Natural killer cell (primary cell): ENCODE data around the gene KCTD19. TPM values are rescaled to one million over a fixed set of nuclear protein-coding genes. Genes with fewer than 3 reads are reported as not detected.
"Not testable (repeated sequence)": the region's sequence is repeated elsewhere in the genome, so short reads cannot be mapped to it uniquely, and the experiment has no call there.

ENCODE experiments used
- ATAC-seq, 3 donors: fragments of 150-1000 bp in 2 of 3; fragments of 200-7000 bp in 1 of 3; cut with Tn5 transposase; 1 replicate in 1 of 3; 2 replicates in 2 of 3; pipeline ENCODE4 v1.10.0; 2021; ENCODE audit warnings: mild to moderate bottlenecking in 2 of 3, moderate library complexity in 2 of 3
- DNase-seq, 2 donors: peaks; one replicate each; pipeline versions ENCODE4 v3.0.0 to v3.0.0-alpha.2; 2013 to 2021; ENCODE audit warnings: mixed read lengths in 1 of 2
- H3K27ac ChIP-seq: one replicate; pipeline ENCODE4 v1.5.1; 2013; ENCODE audit warnings: mild to moderate bottlenecking, low read length
- H3K27me3 ChIP-seq: one replicate; pipeline ENCODE4 v1.6.1; 2013; ENCODE audit warnings: low read length; ENCODE audit not compliant: control insufficient read depth, insufficient read depth
- H3K36me3 ChIP-seq: one replicate; pipeline ENCODE4 v1.6.1; 2013; ENCODE audit warnings: low read length; ENCODE audit not compliant: control insufficient read depth, insufficient read depth
- H3K4me1 ChIP-seq: one replicate; pipeline ENCODE4 v1.6.1; 2013; ENCODE audit warnings: low read length; ENCODE audit not compliant: control insufficient read depth, insufficient read depth
- H3K4me3 ChIP-seq: one replicate; pipeline ENCODE4 v1.5.1; 2013; ENCODE audit warnings: low read length
- H3K9me3 ChIP-seq: one replicate; pipeline ENCODE4 v1.6.1; 2013; ENCODE audit warnings: low read length; ENCODE audit not compliant: control insufficient read depth, insufficient read depth
- H3K27ac Mint-ChIP-seq, 2 donors: one replicate each; pipeline ENCODE4 v1.8.0; 2022; ENCODE audit warnings: mild to moderate bottlenecking in 2 of 2, mixed read lengths in 2 of 2, moderate library complexity in 1 of 2
- H3K27me3 Mint-ChIP-seq, 2 donors: one replicate each; pipeline ENCODE4 v1.8.0; 2022; ENCODE audit warnings: low read depth in 2 of 2, mixed read lengths in 2 of 2
- H3K36me3 Mint-ChIP-seq: one replicate; pipeline ENCODE4 v1.8.0; 2022; ENCODE audit warnings: mixed read lengths
- H3K4me1 Mint-ChIP-seq, 2 donors: one replicate each; pipeline ENCODE4 v1.8.0; 2022; ENCODE audit warnings: mixed read lengths in 2 of 2
- H3K4me3 Mint-ChIP-seq: one replicate; pipeline ENCODE4 v1.8.0; 2022; ENCODE audit warnings: mild to moderate bottlenecking, moderate library complexity, mixed read lengths
- H3K9me3 Mint-ChIP-seq, 2 donors: one replicate each; pipeline ENCODE4 v1.8.0; 2022; ENCODE audit warnings: mixed read lengths in 2 of 2
- WGBS: methylation state at CpG from one replicate; pipeline ENCODE4 v1.1.7; 2013; ENCODE audit warnings: missing lambda C conversion rate; ENCODE audit not compliant: insufficient coverage; 5-methylcytosine and 5-hydroxymethylcytosine counted together
- intact Hi-C: fragments of 100-400 bp; cut with micrococcal nuclease; formaldehyde crosslinking; loops from one replicate; pipeline ENCODE4 v1.14.2; 2022
- total RNA-seq, 4 donors: library from RNA; stranded (reverse); fragments of 120-200 nt in 1 of 4; gene quantifications; one replicate each; pipeline versions ENCODE4 v1.2.3 to v1.2.4, GENCODE V29; 2013 to 2022
- TF ChIP-seq, protein P1 (sequence below): fragments of 200-600 bp; IDR thresholded peaks from one replicate; pipeline ENCODE4 v1.8.0; 2022; ENCODE audit warnings: antibody characterized with exemption

Gene KCTD19
- total RNA-seq, 3 donors from 2014 or later (not counting 1 experiment from before 2014, with no cell fraction given) = not detected

DNA sequence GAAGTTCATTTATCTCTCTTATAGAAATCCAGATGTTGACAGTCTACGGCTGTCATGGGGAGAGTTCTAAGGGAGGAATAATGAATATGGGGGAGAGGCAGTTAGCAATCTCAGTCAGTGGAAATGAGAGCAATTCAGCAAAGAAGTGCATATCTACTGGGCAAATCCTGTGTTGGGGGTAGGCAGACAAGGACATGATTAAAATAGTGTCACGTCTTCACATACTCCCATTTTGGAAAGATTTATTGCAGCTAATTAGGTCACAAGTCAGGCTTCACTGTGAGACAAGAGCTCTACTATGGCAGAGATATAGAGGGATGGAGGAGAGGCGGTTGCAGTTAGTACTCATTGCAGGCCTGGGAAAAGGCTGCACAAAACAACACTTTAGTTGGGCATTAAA is 29.9 kb upstream of the KCTD19 start:
- no peak overlapping the region for H3K4me3 Mint-ChIP-seq
- WGBS = 94% methylated on average over 3 of the region's 3 CpGs
- H3K9me3 Mint-ChIP-seq = no peaks in the 10 kb centered on the region
- Histone ChIP-seq H3K36me3 (no peaks in the 10 kb centered on the region), H3K4me1 (no peaks in the 10 kb centered on the region), H3K27ac (no peak overlapping the region), H3K4me3 (no peak overlapping the region), H3K9me3 (no peaks in the 10 kb centered on the region), H3K27me3 (no peaks in the 10 kb centered on the region)
- H3K27ac Mint-ChIP-seq = no peak overlapping the region
- no peak for ATAC-seq
- H3K27me3 Mint-ChIP-seq = peaks cover 9 to 17% of the 10 kb centered on the region in 2 donors
- H3K4me1 Mint-ChIP-seq = no peaks in the 10 kb centered on the region
- intact Hi-C loops = no loop called here
- no peak for DNase-seq
- TF ChIP-seq, protein P1, sequence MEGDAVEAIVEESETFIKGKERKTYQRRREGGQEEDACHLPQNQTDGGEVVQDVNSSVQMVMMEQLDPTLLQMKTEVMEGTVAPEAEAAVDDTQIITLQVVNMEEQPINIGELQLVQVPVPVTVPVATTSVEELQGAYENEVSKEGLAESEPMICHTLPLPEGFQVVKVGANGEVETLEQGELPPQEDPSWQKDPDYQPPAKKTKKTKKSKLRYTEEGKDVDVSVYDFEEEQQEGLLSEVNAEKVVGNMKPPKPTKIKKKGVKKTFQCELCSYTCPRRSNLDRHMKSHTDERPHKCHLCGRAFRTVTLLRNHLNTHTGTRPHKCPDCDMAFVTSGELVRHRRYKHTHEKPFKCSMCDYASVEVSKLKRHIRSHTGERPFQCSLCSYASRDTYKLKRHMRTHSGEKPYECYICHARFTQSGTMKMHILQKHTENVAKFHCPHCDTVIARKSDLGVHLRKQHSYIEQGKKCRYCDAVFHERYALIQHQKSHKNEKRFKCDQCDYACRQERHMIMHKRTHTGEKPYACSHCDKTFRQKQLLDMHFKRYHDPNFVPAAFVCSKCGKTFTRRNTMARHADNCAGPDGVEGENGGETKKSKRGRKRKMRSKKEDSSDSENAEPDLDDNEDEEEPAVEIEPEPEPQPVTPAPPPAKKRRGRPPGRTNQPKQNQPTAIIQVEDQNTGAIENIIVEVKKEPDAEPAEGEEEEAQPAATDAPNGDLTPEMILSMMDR = no peak
- H3K36me3 Mint-ChIP-seq = no peaks in the 10 kb centered on the region

DNA sequence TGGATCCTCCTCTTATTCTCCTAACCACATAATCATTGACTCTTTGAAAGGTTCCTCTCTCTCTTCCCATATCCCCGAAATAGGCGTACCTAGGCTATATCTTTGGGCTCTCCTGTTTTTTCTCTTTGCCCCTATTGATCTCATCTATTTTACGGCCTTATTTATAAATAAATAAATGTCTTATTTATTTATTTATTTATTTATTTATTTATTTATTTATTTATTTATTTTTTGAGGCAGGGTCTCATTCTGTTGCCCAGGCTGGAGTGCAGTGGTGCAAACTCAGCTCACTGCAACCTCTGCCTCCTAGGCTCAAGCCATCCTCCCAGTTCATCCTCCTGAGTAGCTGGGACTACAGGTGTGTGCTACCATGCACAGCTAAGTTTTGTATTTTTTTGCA is 25.9 kb upstream of the KCTD19 start:
- WGBS = 100% methylated on average over 2 of the region's 3 CpGs
- H3K4me1 ChIP-seq, H3K27ac ChIP-seq, ATAC-seq, H3K4me3 Mint-ChIP-seq, intact Hi-C loops, H3K36me3 Mint-ChIP-seq, DNase-seq, H3K9me3 Mint-ChIP-seq, H3K27me3 Mint-ChIP-seq, H3K4me1 Mint-ChIP-seq, H3K9me3 ChIP-seq, H3K4me3 ChIP-seq, H3K36me3 ChIP-seq, H3K27me3 ChIP-seq, H3K27ac Mint-ChIP-seq: not testable (repeated sequence)

GRCh38 chr16:67350324-67350723 is 23.8 kb upstream of the KCTD19 start:
- Mint-ChIP-seq H3K27me3 (no peaks in the 10 kb centered on the region), H3K27ac (no peak overlapping the region), H3K36me3 (no peaks in the 10 kb centered on the region), H3K9me3 (no peaks in the 10 kb centered on the region), H3K4me1 (no peaks in the 10 kb centered on the region), H3K4me3 (no peak overlapping the region)
- Histone ChIP-seq H3K27ac (no peak overlapping the region), H3K4me3 (no peak overlapping the region), H3K4me1 (no peaks in the 10 kb centered on the region), H3K27me3 (no peaks in the 10 kb centered on the region), H3K36me3 (no peaks in the 10 kb centered on the region), H3K9me3 (no peaks in the 10 kb centered on the region)
- DNase-seq = no peak
- ATAC-seq = no peak
- WGBS = no CpG with 5 or more reads among the region's 1 CpG
- TF ChIP-seq, protein P1 = no peak
- intact Hi-C loops = no loop called here

DNA sequence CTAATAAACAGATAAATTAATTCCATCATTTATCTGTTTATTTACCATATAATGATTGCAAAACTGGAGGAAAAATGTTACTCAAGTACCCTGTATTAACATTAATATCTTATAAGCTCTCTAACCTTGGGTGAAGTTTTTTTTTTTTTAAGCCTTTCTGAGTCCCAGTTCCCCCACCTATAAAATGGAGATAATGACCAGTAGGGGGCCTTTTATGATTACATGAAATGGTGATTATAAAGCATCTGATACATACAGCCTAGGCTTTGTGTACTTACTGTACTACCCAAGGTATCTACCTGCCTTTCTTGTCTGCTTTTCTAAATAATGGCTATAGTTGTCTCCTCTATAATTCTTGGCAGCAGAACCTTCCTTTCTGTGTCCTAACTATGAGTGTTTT is 22.6 kb upstream of the KCTD19 start:
- H3K36me3 Mint-ChIP-seq = no peaks in the 10 kb centered on the region
- no peak overlapping the region for H3K27ac Mint-ChIP-seq
- intact Hi-C loops = no loop called here
- H3K27me3 Mint-ChIP-seq = no peaks in the 10 kb centered on the region
- Histone ChIP-seq H3K36me3 (no peaks in the 10 kb centered on the region), H3K27ac (no peak overlapping the region), H3K9me3 (no peaks in the 10 kb centered on the region), H3K27me3 (no peaks in the 10 kb centered on the region), H3K4me3 (no peak overlapping the region), H3K4me1 (no peaks in the 10 kb centered on the region)
- ATAC-seq (peak in 1 of 3 donors; percentile 48), DNase-seq (peak in 1 of 2 donors; percentile 45)
- H3K4me1 Mint-ChIP-seq = no peaks in the 10 kb centered on the region
- H3K9me3 Mint-ChIP-seq = no peaks in the 10 kb centered on the region
- no peak overlapping the region for H3K4me3 Mint-ChIP-seq
- TF ChIP-seq, protein P1 = peak; percentile 49
